GM12878 (cell line): ENCODE data around the gene LRBA. TPM values are rescaled to one million over a fixed set of nuclear protein-coding genes. Genes with fewer than 3 reads are reported as not detected.

Source experiments
- CBX3 ChIP-seq: fragments of 200-600 bp; sonication (generic); IDR thresholded peaks from 2 replicates; pipeline ENCODE4 v1.6.1; 2016; ENCODE audit warnings: low read depth, borderline replicate concordance
- CUX1 ChIP-seq: IDR thresholded peaks from 2 replicates; pipeline ENCODE4 v1.6.1; 2012; ENCODE audit warnings: improper control_type of control experiment, low read depth, low read length; ENCODE audit not compliant: insufficient replicate concordance
- SKIL ChIP-seq: fragments of 450-650 bp; IDR thresholded peaks from 2 replicates; pipeline ENCODE4 v1.6.1; 2017; ENCODE audit warnings: mild to moderate bottlenecking, low read depth, inconsistent platforms; ENCODE audit not compliant: poor library complexity, severe bottlenecking
- SREBF2 ChIP-seq: IDR thresholded peaks from 2 replicates; pipeline ENCODE4 v1.6.1; 2012; ENCODE audit warnings: mild to moderate bottlenecking, low read length
- WRNIP1 ChIP-seq: IDR thresholded peaks from 2 replicates; pipeline ENCODE4 v1.6.1; 2011; ENCODE audit warnings: low read depth, low read length, improper control_type of control experiment, borderline replicate concordance
- polyA plus RNA-seq, 11 experiments: library from polyadenylated mRNA; depleted of rRNA in 4 of 11; unstranded in 6 of 11; stranded (reverse) in 5 of 11; fragments of >200 nt; fragmentation: Nextera tagmentation in 4 of 11; fragmentation: Illumina TruSeq in 1 of 11; extraction: Ambion mirVana in 4 of 11; extraction: Trizol in 1 of 11; gene quantifications; 1 replicate in 1 of 11; 2 replicates in 10 of 11; pipeline versions ENCODE4 v1.2.1 to v1.2.3, GENCODE V29; 2011 to 2016; ENCODE audit warnings: inconsistent platforms in 2 of 11, missing spikeins in 2 of 11, low read depth in 1 of 11
- total RNA-seq, 4 experiments: library from RNA; depleted of rRNA in 3 of 4; stranded (reverse); fragments of >200 nt in 3 of 4; fragmentation: Illumina TruSeq in 1 of 4; extraction: Trizol in 1 of 4; gene quantifications; 2 replicates each; pipeline versions ENCODE4 v1.2.1 to v1.2.3, GENCODE V29; 2013 to 2021

Gene LRBA
- total and polyA plus RNA-seq, 10 of the 15 experiments (the other 5 are each of a cell fraction or from before 2014, with no cell fraction given) = 20.3 to 93.4 (median 55.0) TPM

GRCh38 chr4:150518559-150518958 is 496.5 kb downstream of the LRBA start (continued):
- no peak for TF ChIP-seq CUX1
- TF ChIP-seq SKIL = no peak
- no peak for TF ChIP-seq WRNIP1
- no peak for TF ChIP-seq CBX3
- no peak for TF ChIP-seq SREBF2
